Upper lobe of right lung (tissue), 1 donor: ENCODE results near the gene IGF2BP1. TPM values are rescaled to one million over a fixed set of nuclear protein-coding genes. Genes with fewer than 3 reads are reported as not detected.
"Not testable (repeated sequence)": the region's sequence is repeated elsewhere in the genome, so short reads cannot be mapped to it uniquely, and the experiment has no call there.

Source experiments
- ATAC-seq: fragments of 200-7000 bp; cut with Tn5 transposase; one replicate; pipeline ENCODE4 v1.9.1; 2020; ENCODE audit warnings: mild to moderate bottlenecking, moderate library complexity
- DNase-seq: peaks from one replicate; pipeline ENCODE4 v3.0.0-alpha.2; 2020
- H3K27ac ChIP-seq: fragments of 200-600 bp; one replicate; pipeline ENCODE4 v1.8.0; 2022
- H3K27me3 ChIP-seq: fragments of 200-600 bp; one replicate; pipeline ENCODE4 v1.8.0; 2022; ENCODE audit warnings: mild to moderate bottlenecking
- H3K36me3 ChIP-seq: fragments of 200-600 bp; one replicate; pipeline ENCODE4 v1.8.0; 2022
- H3K4me1 ChIP-seq: fragments of 200-600 bp; one replicate; pipeline ENCODE4 v1.8.0; 2022
- H3K4me3 ChIP-seq: fragments of 200-600 bp; one replicate; pipeline ENCODE4 v1.8.0; 2022; ENCODE audit warnings: mild to moderate bottlenecking
- H3K9me3 ChIP-seq: fragments of 200-600 bp; one replicate; pipeline ENCODE4 v1.8.0; 2022
- intact Hi-C: fragments of 100-400 bp; cut with DNase I; formaldehyde crosslinking; loops from one replicate; pipeline ENCODE4 v1.11.0; 2022
- total RNA-seq: library from RNA; stranded (reverse); fragmentation: NEBNext Ultra II Directional; extraction: Animal tissue kit (Norgen Biotek cat#: 25700); gene quantifications from one replicate; pipeline ENCODE4 v1.2.1, GENCODE V29; 2021
- TF ChIP-seq, protein P1 (sequence below): fragments of 200-600 bp; IDR thresholded peaks from one replicate; pipeline ENCODE4 v1.8.0; 2022; ENCODE audit warnings: antibody characterized with exemption
- donor health status: DM: no; HTN: yes; CAD: no; lungs with severe emphysema.

The IGF2BP1 gene
- total RNA-seq, 1 donor from 2014 or later: not detected

DNA sequence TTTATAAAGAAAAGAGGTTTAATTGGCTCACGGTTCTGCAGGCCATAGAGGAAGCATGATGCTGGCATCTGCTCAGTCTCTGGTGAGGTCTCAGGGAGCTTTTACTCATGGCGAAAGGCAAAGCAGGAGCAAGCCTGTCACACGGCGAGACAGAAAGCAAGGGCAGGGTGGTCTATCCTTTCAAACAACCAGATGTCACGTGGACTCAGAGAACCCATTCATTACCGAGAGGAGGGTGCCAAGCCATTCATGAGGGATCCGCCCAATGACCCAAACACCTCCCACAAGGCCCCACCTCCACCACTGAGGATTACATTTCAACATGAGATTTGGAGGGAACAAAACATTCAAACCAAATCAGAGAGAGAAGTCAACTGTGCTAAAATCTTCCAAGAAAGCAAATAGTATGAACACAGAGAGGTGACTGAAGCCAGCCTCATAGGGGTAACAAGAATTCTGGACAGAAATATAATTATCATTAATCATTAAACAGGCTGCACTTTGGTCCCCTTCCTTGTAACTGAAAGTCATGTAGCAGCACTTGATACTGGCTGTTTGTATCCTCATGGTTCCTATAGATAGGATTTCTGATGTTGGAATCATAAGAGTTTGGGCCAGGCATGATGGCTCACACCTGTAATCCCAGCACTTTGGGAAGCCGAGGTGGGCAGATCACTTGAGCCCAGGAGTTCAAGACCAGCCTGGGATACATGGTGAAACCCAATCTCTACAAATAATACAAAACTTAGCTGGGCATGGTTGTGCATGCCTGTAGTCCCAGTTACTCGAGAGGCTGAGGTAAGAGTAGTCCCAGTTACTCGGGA is 82.9 kb downstream of the IGF2BP1 start:
- intact Hi-C loops: no loop called here
- no peak overlapping the region for H3K4me3 ChIP-seq
- no peak for DNase-seq

DNA sequence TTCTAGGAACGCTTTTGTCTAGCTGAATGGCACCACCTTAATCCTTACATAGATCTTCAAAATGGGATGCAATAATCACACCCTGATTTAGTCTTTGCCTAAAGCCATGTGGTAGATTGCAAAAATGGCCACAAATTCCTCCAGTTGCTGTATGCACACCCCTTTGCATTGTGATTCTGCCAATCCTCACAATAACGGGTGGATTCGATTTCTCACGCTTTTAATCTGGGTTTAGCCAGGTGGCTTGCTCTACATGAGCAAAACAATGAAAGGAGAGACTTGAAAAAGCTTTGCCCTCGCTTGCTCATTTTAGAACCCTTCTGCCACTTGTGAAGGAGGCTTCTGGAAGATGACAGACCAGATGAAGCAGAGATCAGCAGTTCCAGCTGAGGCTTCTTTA is 85.0 kb downstream of the IGF2BP1 start:
- intact Hi-C loops: no loop called here
- TF ChIP-seq, protein P1, sequence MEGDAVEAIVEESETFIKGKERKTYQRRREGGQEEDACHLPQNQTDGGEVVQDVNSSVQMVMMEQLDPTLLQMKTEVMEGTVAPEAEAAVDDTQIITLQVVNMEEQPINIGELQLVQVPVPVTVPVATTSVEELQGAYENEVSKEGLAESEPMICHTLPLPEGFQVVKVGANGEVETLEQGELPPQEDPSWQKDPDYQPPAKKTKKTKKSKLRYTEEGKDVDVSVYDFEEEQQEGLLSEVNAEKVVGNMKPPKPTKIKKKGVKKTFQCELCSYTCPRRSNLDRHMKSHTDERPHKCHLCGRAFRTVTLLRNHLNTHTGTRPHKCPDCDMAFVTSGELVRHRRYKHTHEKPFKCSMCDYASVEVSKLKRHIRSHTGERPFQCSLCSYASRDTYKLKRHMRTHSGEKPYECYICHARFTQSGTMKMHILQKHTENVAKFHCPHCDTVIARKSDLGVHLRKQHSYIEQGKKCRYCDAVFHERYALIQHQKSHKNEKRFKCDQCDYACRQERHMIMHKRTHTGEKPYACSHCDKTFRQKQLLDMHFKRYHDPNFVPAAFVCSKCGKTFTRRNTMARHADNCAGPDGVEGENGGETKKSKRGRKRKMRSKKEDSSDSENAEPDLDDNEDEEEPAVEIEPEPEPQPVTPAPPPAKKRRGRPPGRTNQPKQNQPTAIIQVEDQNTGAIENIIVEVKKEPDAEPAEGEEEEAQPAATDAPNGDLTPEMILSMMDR: no peak
- Histone ChIP-seq H3K27me3 (peaks cover 12% of the 10 kb centered on the region), H3K9me3 (no peaks in the 10 kb centered on the region), H3K36me3 (no peaks in the 10 kb centered on the region), H3K4me3 (no peak overlapping the region), H3K27ac (no peak overlapping the region), H3K4me1 (no peaks in the 10 kb centered on the region)
- DNase-seq (no peak), ATAC-seq (no peak)

More for the DNA sequence above, 82.9 kb downstream of the IGF2BP1 start:
- no peaks in the 10 kb centered on the region for H3K36me3 ChIP-seq
- ATAC-seq: no peak
- H3K27ac ChIP-seq: no peak overlapping the region
- no peaks in the 10 kb centered on the region for H3K9me3 ChIP-seq
- no peaks in the 10 kb centered on the region for H3K4me1 ChIP-seq
- peaks cover 25% of the 10 kb centered on the region for H3K27me3 ChIP-seq
- TF ChIP-seq, protein P1: no peak

DNA sequence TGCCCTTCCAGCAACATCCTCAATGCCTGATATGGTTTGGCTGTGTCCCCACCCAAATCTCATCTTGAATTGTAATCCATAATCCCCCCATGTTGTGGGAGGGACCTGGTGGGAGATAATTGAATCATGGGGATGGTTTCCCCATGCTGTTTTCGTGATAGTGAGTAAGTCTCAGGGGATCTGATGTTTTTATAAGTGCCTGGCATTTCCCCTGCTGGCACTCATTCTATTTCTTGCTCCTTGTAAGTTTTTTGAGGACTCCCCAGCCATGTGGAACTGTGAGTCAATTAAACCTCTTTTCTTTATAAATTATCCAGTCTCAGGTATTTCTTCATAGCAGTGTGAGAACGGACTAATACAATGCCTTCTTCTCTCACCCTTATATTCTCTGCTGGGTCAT is 87.9 kb downstream of the IGF2BP1 start:
- not testable (repeated sequence) for ATAC-seq, H3K36me3 ChIP-seq, DNase-seq

DNA sequence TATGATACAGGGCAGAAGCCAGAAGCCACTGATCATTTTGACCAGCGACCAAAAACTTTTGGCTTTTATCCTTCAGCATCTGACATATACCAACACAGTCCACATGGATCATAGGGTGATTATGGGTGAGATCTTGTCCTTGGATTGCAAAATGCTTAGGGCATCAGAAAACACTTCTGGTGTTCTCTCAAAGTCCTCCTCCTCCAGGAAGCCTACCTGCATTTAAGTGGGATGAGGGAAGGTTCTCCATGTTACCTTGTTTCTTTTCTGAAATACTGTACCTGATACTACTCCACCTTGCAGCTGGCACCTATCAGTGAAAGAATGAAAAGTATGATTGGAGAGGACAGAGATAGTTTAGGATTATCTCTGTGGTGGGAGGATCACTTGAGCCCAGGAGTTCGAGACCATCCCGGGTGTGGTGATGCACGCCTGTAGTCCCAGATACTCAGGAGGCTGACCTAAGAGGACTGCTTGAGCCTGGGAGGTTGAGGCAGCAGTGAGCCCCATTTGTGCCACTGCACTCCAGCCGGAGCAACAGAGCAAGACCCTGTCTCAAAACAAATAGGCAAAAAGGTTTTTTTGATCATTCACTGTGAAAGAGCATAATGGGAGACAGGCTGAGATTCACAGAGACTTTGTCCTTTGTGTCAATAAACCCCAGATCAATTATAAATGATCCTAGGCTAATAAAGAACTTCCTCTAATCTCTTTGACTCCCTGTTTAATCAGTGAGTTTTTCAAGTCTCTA is 88.6 kb downstream of the IGF2BP1 start:
- no peak overlapping the region for H3K4me3 ChIP-seq
- H3K36me3 ChIP-seq: no peaks in the 10 kb centered on the region
- no peak for ATAC-seq
- intact Hi-C loops: no loop called here
- H3K27ac ChIP-seq: no peak overlapping the region
- no peaks in the 10 kb centered on the region for H3K4me1 ChIP-seq
- H3K27me3 ChIP-seq: peaks cover 10% of the 10 kb centered on the region
- DNase-seq: no peak
- H3K9me3 ChIP-seq: no peaks in the 10 kb centered on the region
- TF ChIP-seq, protein P1: no peak

More for the DNA sequence above, 87.9 kb downstream of the IGF2BP1 start:
- H3K27me3 ChIP-seq: peaks cover 10% of the 10 kb centered on the region
- intact Hi-C loops, H3K4me1 ChIP-seq, H3K9me3 ChIP-seq, H3K4me3 ChIP-seq, H3K27ac ChIP-seq: not testable (repeated sequence)

DNA sequence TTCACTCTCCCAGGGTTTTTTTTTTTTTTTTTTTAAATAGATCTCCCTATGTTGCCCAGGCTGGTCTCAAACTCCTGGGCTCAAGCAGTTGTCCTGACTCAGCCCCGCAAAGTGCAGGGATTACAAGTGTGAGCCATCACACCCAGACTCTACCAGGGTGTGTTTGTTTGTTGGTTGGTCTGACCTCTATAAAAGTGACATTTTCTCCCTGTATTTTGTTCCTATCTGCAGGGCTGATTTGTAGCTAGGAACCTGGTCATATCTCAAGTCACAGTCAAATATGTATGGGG is 89.1 kb downstream of the IGF2BP1 start:
- ATAC-seq: no peak
- intact Hi-C loops: no loop called here
- Histone ChIP-seq H3K4me3 (no peak overlapping the region), H3K9me3 (no peaks in the 10 kb centered on the region), H3K36me3 (no peaks in the 10 kb centered on the region), H3K4me1 (no peaks in the 10 kb centered on the region), H3K27ac (no peak overlapping the region), H3K27me3 (peaks cover 10% of the 10 kb centered on the region)
- no peak for DNase-seq
- TF ChIP-seq, protein P1: no peak

DNA sequence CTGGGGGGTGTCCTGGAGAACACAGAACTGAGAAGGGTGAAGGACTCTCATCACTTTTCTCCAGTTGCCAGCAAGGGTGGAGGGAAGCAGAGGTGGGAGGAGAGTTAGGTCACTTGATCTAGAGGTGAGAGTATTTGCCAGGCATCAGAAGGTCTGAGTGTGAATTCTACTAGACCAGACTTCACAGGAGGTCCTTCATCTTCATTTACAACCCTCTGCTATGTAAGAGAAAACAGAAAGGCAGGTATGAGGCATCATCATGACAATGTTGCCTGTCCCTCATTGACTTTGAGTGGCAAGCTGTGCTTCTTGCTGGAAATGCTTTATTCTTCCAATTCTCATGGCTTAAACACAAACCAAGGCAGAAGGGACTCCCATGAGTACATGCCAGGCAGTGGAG is 89.5 kb downstream of the IGF2BP1 start:
- H3K4me3 ChIP-seq: no peak overlapping the region
- ATAC-seq (no peak), DNase-seq (no peak)
- TF ChIP-seq, protein P1: no peak
- intact Hi-C loops: no loop called here
- H3K36me3 ChIP-seq: no peaks in the 10 kb centered on the region
- H3K4me1 ChIP-seq: no peaks in the 10 kb centered on the region
- H3K27me3 ChIP-seq: peaks cover 10% of the 10 kb centered on the region
- no peak overlapping the region for H3K27ac ChIP-seq
- no peaks in the 10 kb centered on the region for H3K9me3 ChIP-seq
